ENCODE results near the gene CCIN. TPM values are rescaled to one million over a fixed set of nuclear protein-coding genes. Genes with fewer than 3 reads are reported as not detected.
"Not testable (repeated sequence)": the region's sequence is repeated elsewhere in the genome, so short reads cannot be mapped to it uniquely, and the experiment has no call there.

CCIN gene
- total RNA-seq (2014; rRNA removed; shearing (Covaris generic); ENCODE audit: low replicate concordance), result 0.36 TPM in 1 of 2 replicates, not detected in the other

GRCh38 chr9:36169166-36169565 lies at the start of gene CCIN:
TSS of gene CCIN (plus strand) at chr9:36169388. CDS start at chr9:36169503, 115 bp downstream.
- DNase-seq, result no peak
- H3K4me3 ChIP-seq, result no peak within 1 kb of the TSS
- no peaks in the 10 kb centered on the region for H3K27me3 ChIP-seq
- H3K36me3 ChIP-seq, result no peaks in the 10 kb centered on the region
- H3K9me3 ChIP-seq, result no peaks in the 10 kb centered on the region

- Histone ChIP-seq H3K36me3 (peaks cover 52% of the 10 kb centered on the region), H3K27me3 (no peaks in the 10 kb centered on the region), H3K9me3 (no peaks in the 10 kb centered on the region), H3K4me3 (no peak overlapping the region)
- DNase-seq, result no peak
Observed at GRCh38 chr9:36119476-36119875, 49.7 kb upstream of the CCIN start.

- Histone ChIP-seq H3K4me3 (no peak overlapping the region), H3K9me3 (no peaks in the 10 kb centered on the region), H3K36me3 (peaks cover 52% of the 10 kb centered on the region), H3K27me3 (no peaks in the 10 kb centered on the region)
- no peak for DNase-seq
Observed at GRCh38 chr9:36120705-36121104, 48.5 kb upstream of the CCIN start.

GRCh38 chr9:36121971-36122370 lies 47.2 kb upstream of the CCIN start:
- H3K4me3 ChIP-seq, result no peak overlapping the region
- no peaks in the 10 kb centered on the region for H3K9me3 ChIP-seq
- no peak for DNase-seq
- H3K27me3 ChIP-seq, result no peaks in the 10 kb centered on the region
- peaks cover 47% of the 10 kb centered on the region for H3K36me3 ChIP-seq

- Histone ChIP-seq H3K36me3 (peaks cover 35% of the 10 kb centered on the region), H3K27me3 (no peaks in the 10 kb centered on the region), H3K9me3 (no peaks in the 10 kb centered on the region), H3K4me3 (no peak overlapping the region)
- no peak for DNase-seq
Observed at GRCh38 chr9:36123515-36123914, 45.7 kb upstream of the CCIN start.

GRCh38 chr9:36125062-36125855 lies 43.9 kb upstream of the CCIN start:
- peaks cover 23% of the 10 kb centered on the region for H3K36me3 ChIP-seq
- H3K4me3 ChIP-seq, result no peak overlapping the region
- no peak for DNase-seq
- no peaks in the 10 kb centered on the region for H3K27me3 ChIP-seq
- no peaks in the 10 kb centered on the region for H3K9me3 ChIP-seq

- Histone ChIP-seq H3K4me3 (no peak overlapping the region), H3K9me3 (no peaks in the 10 kb centered on the region), H3K36me3 (peaks cover 21% of the 10 kb centered on the region), H3K27me3 (no peaks in the 10 kb centered on the region)
- no peak for DNase-seq
Observed at GRCh38 chr9:36126016-36126730, 43.0 kb upstream of the CCIN start.

GRCh38 chr9:36127652-36128244 lies 41.4 kb upstream of the CCIN start:
- Histone ChIP-seq H3K4me3 (no peak overlapping the region), H3K9me3 (peaks cover 2% of the 10 kb centered on the region; the same call in 1 of the 2 replicates), H3K36me3 (peaks cover 6% of the 10 kb centered on the region), H3K27me3 (no peaks in the 10 kb centered on the region)
- no peak for DNase-seq

GRCh38 chr9:36128349-36128748 lies 40.8 kb upstream of the CCIN start:
- no peaks in the 10 kb centered on the region for H3K27me3 ChIP-seq
- peaks cover 2% of the 10 kb centered on the region; the same call in 1 of the 2 replicates for H3K9me3 ChIP-seq
- H3K4me3 ChIP-seq, result no peak overlapping the region
- no peak for DNase-seq
- no peaks in the 10 kb centered on the region; the same call in 1 of the 2 replicates for H3K36me3 ChIP-seq

- Histone ChIP-seq H3K27me3 (no peaks in the 10 kb centered on the region), H3K9me3 (peaks cover 2% of the 10 kb centered on the region; the same call in 1 of the 2 replicates), H3K4me3 (no peak overlapping the region), H3K36me3 (no peaks in the 10 kb centered on the region; the same call in 1 of the 2 replicates)
- DNase-seq, result no peak
Observed at GRCh38 chr9:36129139-36129538, 40.0 kb upstream of the CCIN start.

GRCh38 chr9:36131666-36132065 lies 37.5 kb upstream of the CCIN start:
- not testable (repeated sequence) for H3K4me3 ChIP-seq, H3K9me3 ChIP-seq, H3K36me3 ChIP-seq, H3K27me3 ChIP-seq, DNase-seq

- no peaks in the 10 kb centered on the region for H3K36me3 ChIP-seq
- H3K9me3 ChIP-seq, result peaks cover 2% of the 10 kb centered on the region; the same call in 1 of the 2 replicates
- peak; percentile 82 for DNase-seq
- no peak overlapping the region for H3K4me3 ChIP-seq
- peaks cover 6% of the 10 kb centered on the region; the same call in 1 of the 2 replicates for H3K27me3 ChIP-seq
Observed at GRCh38 chr9:36132086-36132485, 37.1 kb upstream of the CCIN start.

- Histone ChIP-seq H3K36me3 (no peaks in the 10 kb centered on the region), H3K9me3 (peaks cover 2% of the 10 kb centered on the region; the same call in 1 of the 2 replicates), H3K4me3 (no peak overlapping the region), H3K27me3 (peaks cover 13% of the 10 kb centered on the region; the same call in 1 of the 2 replicates)
- no peak for DNase-seq
Observed at GRCh38 chr9:36134761-36135505, 34.3 kb upstream of the CCIN start.

GRCh38 chr9:36135741-36136271 lies 33.4 kb upstream of the CCIN start:
- H3K27me3 ChIP-seq, result peaks cover 13% of the 10 kb centered on the region; the same call in 1 of the 2 replicates
- peak overlapping the region; percentile 56 for H3K4me3 ChIP-seq
- no peak for DNase-seq
- peaks cover 2% of the 10 kb centered on the region; the same call in 1 of the 2 replicates for H3K9me3 ChIP-seq
- no peaks in the 10 kb centered on the region for H3K36me3 ChIP-seq

- H3K27me3 ChIP-seq, result peaks cover 13% of the 10 kb centered on the region; the same call in 1 of the 2 replicates
- no peaks in the 10 kb centered on the region for H3K36me3 ChIP-seq
- H3K4me3 ChIP-seq, result peak within 1 kb of the TSS; percentile 56
- peaks cover 2% of the 10 kb centered on the region; the same call in 1 of the 2 replicates for H3K9me3 ChIP-seq
- DNase-seq, result peak; percentile 87
Observed at GRCh38 chr9:36136272-36136893, 32.8 kb upstream of the CCIN start, which contains the start of gene GLIPR2. TSS of gene GLIPR2 (plus strand) at chr9:36136733. CDS start at chr9:36136779, 46 bp downstream.

Data from MG63 (cell line).